Mucosa of gallbladder (tissue), 1 donor: ENCODE data around the gene SEMA4D. TPM values are rescaled to one million over a fixed set of nuclear protein-coding genes. Genes with fewer than 3 reads are reported as not detected.

ENCODE experiments used
- DNase-seq: peaks from one replicate; pipeline ENCODE4 v3.0.0-alpha.2; 2020; ENCODE audit warnings: low spot score
- total RNA-seq: library from RNA; stranded (reverse); gene quantifications from one replicate; pipeline ENCODE4 v1.2.1, GENCODE V29; 2021
- donor health status: DM: no; HTN: no; CAD: no.

The SEMA4D gene
- total RNA-seq, 1 donor from 2014 or later: 66.2 TPM

DNA sequence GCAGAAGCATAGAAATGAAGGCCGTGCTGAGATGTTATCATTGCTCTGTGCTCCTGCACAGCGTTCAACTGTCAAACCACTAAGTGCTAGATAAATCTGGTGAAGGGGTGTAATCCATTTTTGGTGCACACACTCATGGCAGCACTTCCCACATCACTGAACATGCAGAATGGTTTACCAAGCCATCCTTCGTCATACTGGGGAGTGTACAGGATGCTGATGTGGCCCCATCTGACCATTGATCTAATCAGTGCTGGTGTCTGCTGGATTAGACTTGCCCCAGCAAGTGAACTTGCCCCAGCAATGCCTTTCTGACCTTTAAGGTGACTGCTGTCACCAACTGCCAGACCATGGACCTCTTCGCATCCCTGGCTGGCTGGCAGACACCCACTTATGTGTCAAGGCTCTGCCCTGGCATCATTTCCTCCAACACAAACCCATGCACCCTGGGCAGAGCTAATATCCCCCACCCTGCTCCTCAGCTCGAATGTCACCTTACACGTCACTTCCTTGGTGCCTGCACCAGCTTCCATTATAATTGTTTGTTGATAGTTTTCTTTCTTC, 4.2 kb upstream of the SEMA4D start:
- DNase-seq: no peak

DNA sequence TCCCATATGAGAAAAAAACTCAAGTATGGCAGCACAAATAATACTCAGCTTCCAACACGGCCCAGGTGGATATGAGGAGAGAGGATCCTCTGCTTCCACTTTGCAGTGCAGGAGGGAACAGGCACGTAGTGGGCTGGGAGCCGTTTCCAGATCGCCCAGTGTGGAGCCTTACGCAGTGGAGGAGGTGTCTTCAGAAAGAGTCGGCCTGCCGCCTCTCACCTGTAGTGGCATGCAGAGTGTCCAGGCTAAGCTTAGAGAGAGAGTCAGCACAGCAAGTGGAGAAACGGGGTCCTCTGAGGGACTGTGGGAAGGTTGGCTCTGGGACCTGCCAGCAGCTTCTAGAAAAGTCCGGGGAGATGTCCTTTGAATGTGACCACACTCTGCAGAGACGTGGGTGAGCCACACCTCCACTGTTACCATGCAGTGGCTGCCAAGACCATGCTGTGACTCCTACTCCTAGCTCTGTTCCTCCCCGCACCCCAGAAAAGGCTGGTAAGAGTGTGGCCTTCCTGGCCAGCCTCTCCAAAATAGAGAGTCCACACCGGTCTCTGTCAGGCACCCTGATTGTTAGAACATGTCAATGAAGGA, 3.5 kb upstream of the SEMA4D start:
- no peak for DNase-seq

DNA sequence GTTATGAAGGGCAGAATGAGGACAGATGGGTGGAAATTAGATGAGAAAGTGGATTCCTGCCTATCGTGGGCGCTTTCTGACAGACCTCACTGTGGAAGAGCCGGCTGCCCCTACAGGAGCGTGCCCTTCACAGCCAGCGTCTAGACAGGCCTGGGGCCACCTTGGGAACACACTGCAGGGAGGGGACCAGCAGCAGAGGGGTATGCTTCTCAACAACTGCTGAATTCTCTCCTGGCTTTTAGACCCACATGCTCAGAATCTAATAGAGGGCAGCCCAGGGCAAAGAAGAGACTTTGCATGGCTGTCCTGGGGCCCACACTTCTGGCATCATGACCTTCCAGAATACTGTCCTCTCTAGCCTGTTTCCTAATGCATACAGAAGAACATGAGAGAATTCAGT, 2.1 kb upstream of the SEMA4D start:
- DNase-seq: no peak

- no peak for DNase-seq
Measured at GRCh38 chr9:89498852-89499480, 1.1 kb upstream of the SEMA4D start.

DNA sequence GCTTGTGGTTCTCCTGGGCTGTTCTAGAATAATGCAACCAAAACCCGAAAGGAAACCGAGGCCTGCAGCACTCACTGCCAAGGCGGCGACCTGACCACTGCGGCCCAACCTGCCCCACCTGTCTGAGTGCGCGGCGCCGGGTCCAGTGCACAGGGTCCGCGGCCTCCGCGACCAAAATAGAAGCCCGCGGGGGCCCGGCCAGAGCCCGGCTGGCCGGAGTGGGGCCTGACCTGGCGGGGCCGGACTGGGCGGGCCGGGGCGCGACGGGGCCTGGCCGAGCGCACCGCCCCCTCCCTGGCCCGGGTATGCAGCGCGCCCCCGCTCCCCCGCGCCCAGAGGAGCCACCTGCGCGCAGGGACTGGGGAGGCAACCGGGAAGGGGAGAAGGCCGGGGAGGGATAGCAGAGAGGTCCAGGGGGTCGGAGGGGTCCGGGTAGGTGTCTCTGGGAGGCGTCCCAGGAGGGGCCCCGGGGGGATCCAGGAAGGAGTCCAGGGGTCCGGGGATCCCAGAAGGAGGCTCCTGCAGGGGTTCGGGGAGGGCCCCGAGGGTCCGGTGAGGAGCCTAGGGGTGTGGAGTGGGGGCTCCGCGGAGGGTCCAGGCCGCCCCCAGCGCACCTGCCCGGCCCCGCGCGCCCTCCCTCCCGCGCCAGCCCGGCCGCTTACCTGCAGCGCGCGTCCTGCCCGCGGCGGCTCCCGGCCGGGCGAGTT, 503 bp downstream of the SEMA4D start:
- no peak for DNase-seq

GRCh38 chr9:89496645-89497256, 1.2 kb downstream of the SEMA4D start:
- no peak for DNase-seq

DNA sequence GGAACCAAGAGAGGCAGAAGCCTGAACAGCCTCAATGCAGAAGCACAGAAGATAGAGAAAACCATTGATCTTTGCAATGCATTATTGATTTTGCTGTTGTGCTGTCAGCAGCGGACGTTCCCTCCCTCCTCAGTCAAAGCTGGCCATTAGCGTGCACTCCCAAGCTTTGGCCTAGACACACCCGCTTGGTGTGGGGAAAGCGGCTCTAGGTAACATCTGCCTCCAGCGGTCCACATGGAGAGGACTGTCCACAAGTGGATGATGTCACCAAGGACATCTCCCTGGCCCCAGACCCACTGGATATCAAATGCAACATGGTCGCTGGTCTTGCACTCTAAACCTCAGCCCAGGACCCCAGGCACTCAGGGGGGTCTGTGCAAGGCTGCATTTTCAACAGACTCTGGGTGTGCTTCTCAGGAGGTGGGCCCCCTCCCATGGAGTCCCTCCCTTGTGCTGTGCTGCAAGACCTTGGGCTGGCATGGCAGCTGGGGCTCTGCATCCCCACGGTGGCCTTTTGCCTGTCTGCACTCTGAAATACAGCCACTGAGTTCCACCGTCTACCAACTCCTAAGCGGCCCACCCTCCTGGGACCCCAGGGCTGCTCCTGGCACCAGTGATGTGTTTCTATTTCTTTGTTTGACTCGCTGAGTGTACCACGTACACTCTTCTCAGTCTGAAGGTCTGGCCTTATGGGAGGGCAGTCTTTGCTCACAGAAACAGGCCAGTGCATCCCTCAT, 1.9 kb downstream of the SEMA4D start:
- peak; percentile 49 for DNase-seq

DNA sequence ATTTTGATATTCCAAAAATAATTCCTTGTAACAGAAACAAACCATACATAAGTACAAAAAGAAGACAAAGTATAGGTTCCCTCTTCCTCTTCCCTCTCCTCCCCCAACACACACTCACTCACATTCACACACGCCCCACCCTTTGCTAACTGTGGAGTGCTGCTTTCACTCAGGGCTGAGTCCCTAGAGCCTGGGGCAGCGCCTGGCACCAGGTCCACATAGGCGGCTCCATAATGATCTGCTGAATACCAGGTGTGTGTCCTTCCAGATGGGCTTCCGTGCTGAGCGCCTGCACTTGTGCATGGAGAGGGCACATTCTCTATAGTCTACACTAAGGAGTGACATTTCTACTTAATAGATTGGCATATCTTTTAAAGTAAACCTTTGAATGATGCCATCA, 3.7 kb downstream of the SEMA4D start:
- no peak for DNase-seq

- no peak for DNase-seq
Measured at GRCh38 chr9:89493671-89494070, 4.2 kb downstream of the SEMA4D start.

- DNase-seq: no peak
Measured at GRCh38 chr9:89493181-89493580, 4.7 kb downstream of the SEMA4D start.

- DNase-seq: no peak
Measured at GRCh38 chr9:89492586-89492985, 5.3 kb downstream of the SEMA4D start.

GRCh38 chr9:89491694-89492093, 6.2 kb downstream of the SEMA4D start:
- no peak for DNase-seq

DNA sequence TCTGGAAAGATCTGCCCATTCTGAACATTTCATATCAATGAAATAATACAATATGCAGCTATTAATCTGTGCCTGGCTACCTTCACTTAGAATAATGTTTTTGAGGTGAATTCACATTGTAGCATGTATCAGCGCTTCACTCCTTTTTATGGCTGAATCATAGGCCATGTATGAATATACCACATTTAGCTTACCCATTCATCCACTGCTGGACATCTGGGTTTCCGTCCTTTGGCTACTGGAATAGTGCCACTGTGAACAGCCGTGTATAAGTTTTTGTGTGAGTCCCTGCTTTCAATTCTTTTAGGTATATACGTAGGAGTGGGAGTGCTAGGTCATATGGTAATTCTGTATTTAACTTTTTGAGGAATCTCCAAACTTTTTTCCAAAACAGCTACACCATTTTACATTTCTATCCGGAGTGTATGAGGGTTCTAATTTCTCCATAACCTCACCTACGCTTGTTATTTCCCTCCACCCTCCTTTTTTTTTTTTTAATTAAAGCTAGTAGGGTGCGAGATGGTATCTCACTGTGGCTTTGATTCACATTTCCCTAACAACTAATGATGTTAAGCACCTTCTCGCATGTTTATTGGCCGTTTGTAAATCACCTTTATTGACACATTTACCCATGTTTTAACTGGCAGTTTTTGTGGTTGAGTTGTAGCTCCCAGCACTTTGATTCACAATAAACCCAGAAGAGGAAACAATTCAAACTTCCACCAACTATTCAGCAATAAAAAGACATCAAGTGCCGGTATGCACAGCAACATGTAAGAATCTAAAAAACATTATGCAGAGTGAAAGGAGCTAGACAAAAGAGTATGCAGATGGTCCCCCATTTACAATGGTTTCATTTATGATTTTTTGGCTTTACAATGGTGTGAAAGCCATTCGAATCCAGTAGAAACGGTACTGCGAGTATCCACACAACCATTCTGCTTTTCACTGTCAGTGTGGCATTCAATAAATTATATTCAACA, 8.1 kb downstream of the SEMA4D start:
- DNase-seq: no peak

DNA sequence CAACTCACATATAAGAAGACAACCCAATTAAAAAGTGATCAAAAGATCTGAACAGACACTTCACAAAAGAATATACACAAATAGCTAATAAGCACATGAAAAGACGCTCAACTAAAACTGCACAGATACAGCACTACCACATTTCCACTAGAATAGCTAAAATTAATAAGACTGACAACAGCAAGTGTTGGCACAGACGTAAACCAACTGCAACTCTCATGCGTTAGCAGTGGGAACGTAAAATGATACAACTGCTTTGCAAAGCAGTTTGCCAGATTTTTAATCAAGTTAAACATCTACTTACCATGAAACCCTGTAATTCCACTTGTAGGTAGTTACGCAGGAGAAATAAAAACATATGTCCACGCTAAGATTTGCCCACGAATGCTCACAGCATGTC, 9.0 kb downstream of the SEMA4D start:
- no peak for DNase-seq

DNA sequence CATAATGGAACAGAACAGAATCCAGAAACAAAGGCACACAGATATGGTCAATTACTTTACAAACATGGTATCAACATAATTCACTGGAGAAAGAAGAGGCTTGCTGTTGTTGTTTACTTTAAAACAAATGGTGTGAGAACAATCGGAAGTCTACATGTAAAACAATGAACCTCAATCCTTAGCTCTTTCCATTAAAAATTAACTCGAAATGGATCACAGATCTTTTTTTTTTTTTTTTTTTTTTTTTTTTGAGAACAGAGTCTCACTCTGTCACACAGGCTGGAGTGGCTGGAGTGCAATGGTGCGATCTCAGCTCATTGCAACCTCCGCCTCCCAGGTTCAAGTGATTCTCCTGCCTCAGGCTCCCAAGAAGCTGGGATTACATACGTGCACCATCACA, 9.8 kb downstream of the SEMA4D start:
- DNase-seq: no peak

DNA sequence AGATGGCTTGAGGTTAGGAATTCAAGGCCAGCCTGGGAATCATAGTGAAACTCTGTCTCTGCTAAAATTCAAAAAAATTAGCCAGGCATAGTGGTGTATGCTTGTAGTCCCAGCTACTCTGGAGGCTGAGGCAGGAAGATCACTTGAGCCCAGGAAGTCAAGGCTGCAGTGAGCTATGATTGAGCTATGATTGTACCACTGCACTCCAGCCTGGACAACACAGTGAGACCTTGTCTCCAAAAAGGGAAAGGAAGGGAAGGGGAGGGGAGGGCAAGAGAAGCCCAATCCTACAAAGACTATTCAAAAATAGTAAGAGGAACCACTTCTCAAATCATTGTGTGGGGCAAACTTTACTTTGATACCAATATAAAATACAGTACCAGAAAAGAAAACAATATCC, 11.2 kb downstream of the SEMA4D start:
- no peak for DNase-seq

GRCh38 chr9:89484475-89485404, 13.2 kb downstream of the SEMA4D start:
- no peak for DNase-seq

- no peak for DNase-seq
Measured at GRCh38 chr9:89483592-89484474, 14.1 kb downstream of the SEMA4D start.
